Measurements from ENCODE around the gene TIMP3. TPM values are rescaled to one million over a fixed set of nuclear protein-coding genes. Genes with fewer than 3 reads are reported as not detected.

TIMP3 gene
- total and polyA plus RNA-seq, 11 donors, result 112 to 629 (median 152) TPM

GRCh38 chr22:32855045-32855756, 53.7 kb downstream of the TIMP3 start:
- intact Hi-C loops (cut with DNase I), result loop anchor here in 1 of 10 donors (2.0 kb wide), 1 partner anchor 26 kb away; no protein-coding TSS in a partner anchor
- TF ChIP-seq CTCF (IDR thresholded peaks at IDR 0.05) (no peak), POLR2A (IDR thresholded peaks at IDR 0.05) (no peak)
- Histone ChIP-seq H3K4me1 (peaks cover 19 to 80% (median 46%) of the 10 kb centered on the region in 12 donors), H3K36me3 (peaks cover 0 to 81% (median 65%) of the 10 kb centered on the region in 9 donors), H3K4me3 (no peak overlapping the region), H3K27ac (peak overlapping the region in 7 of 12 donors; percentile 28 to 94 (median 81)), H3K27me3 (no peaks in the 10 kb centered on the region), H3K9me3 (no peaks in the 10 kb centered on the region)
- WGBS, 4 donors, result 87 to 97% (median 93%) methylated on average over 6 to 8 of the region's 8 CpGs
- ATAC-seq (no peak), DNase-seq (no peak)

GRCh38 chr22:32858121-32858703, 56.7 kb downstream of the TIMP3 start:
- no peak overlapping the region for H3K4me3 ChIP-seq
- 75 to 86% (median 83%) methylated on average over 2 to 3 of the region's 3 CpGs for WGBS, 4 donors
- peak overlapping the region in 2 of 12 donors; percentile 22 to 27 for H3K27ac ChIP-seq
- no peak for TF ChIP-seq POLR2A (IDR thresholded peaks at IDR 0.05)
- no peak for TF ChIP-seq CTCF (IDR thresholded peaks at IDR 0.05)
- no peak for DNase-seq
- ATAC-seq, result no peak
- intact Hi-C loops (cut with DNase I), result no loop called here
- no peaks in the 10 kb centered on the region for H3K9me3 ChIP-seq
- H3K36me3 ChIP-seq, result peaks cover 0 to 94% (median 80%) of the 10 kb centered on the region in 9 donors
- H3K4me1 ChIP-seq, result peaks cover 0 to 54% (median 17%) of the 10 kb centered on the region in 12 donors
- no peaks in the 10 kb centered on the region for H3K27me3 ChIP-seq

- Histone ChIP-seq H3K9me3 (no peaks in the 10 kb centered on the region), H3K27me3 (no peaks in the 10 kb centered on the region), H3K27ac (peak overlapping the region in 1 of 12 donors; percentile 27), H3K4me1 (peaks cover 0 to 50% (median 16%) of the 10 kb centered on the region in 12 donors), H3K4me3 (no peak overlapping the region), H3K36me3 (peaks cover 0 to 89% (median 77%) of the 10 kb centered on the region in 9 donors)
- intact Hi-C loops (cut with DNase I), result no loop called here
- no peak for DNase-seq
- 84 to 94% (median 89%) methylated on average over 9 of the region's 9 CpGs for WGBS, 4 donors
- no peak for ATAC-seq
- TF ChIP-seq CTCF (IDR thresholded peaks at IDR 0.05) (no peak), POLR2A (IDR thresholded peaks at IDR 0.05) (no peak)
Measured at GRCh38 chr22:32858957-32859356, 57.5 kb downstream of the TIMP3 start.

- Histone ChIP-seq H3K9me3 (no peaks in the 10 kb centered on the region), H3K27ac (no peak overlapping the region), H3K4me3 (no peak overlapping the region), H3K27me3 (no peaks in the 10 kb centered on the region), H3K36me3 (peaks cover 0 to 81% (median 71%) of the 10 kb centered on the region in 9 donors), H3K4me1 (peaks cover 0 to 42% (median 10%) of the 10 kb centered on the region in 12 donors)
- DNase-seq (no peak), ATAC-seq (no peak)
- intact Hi-C loops (cut with DNase I), result no loop called here
- 84 to 91% (median 88%) methylated on average over 1 of the region's 1 CpG for WGBS, 4 donors
- TF ChIP-seq POLR2A (IDR thresholded peaks at IDR 0.05) (no peak), CTCF (IDR thresholded peaks at IDR 0.05) (no peak)
Measured at GRCh38 chr22:32859743-32860142, 58.2 kb downstream of the TIMP3 start.

Data from heart left ventricle (tissue), 16 donors.